Measurements from ENCODE around the gene P2RY8.

GRCh38 chrX:1546691-1547251 lies 9.8 kb upstream of the P2RY8 start:
- no peak for TF ChIP-seq POLR2A (IDR thresholded peaks at IDR 0.05; ENCODE audit: low read depth, low read length)
- TF ChIP-seq CTCF (conservative IDR thresholded peaks at IDR 0.05; ENCODE audit: low read depth, low read length), result no peak
- TF ChIP-seq ELK1 (IDR thresholded peaks at IDR 0.05; ENCODE audit: borderline replicate concordance, low read depth, low read length), result no peak
- TF ChIP-seq USF2 (IDR thresholded peaks at IDR 0.05; ENCODE audit: low read depth, low read length), result no peak
- no peak for TF ChIP-seq CHD1 (IDR thresholded peaks at IDR 0.05; ENCODE audit: low read depth, low read length)
- TF ChIP-seq RAD21 (IDR thresholded peaks at IDR 0.05; ENCODE audit: low read length), result no peak
